ENCODE measurements around the gene RAB2B.
A peak's percentile ranks its signal among the peaks of the same experiment; 100 is the strongest.
"Not testable (repeated sequence)": the region's sequence is repeated elsewhere in the genome, so short reads cannot be mapped to it uniquely, and the experiment has no call there.

Gene RAB2B

DNA sequence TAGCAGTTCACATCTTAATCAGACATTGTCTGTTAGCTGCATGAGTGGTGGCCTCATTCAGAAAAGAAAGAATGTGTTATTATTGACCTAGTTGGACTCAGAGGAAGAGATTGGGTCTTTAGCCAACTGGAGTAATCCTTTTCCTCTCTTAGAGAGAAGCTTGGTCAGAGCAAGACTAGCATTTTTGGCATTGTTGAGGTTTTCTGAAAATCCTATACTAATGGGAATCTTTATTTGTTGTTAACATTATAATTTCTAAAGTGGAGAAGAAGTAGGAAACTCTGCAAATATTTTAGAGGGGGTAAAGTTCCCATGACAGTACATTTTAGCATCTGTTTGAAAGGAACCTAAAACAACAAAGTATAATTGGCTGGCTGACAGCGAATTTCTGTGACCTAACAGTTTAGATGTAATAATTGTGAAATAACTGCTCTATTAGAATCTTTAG is 9.9 kb upstream of the RAB2B start:
- no peak for DNase-seq

DNA sequence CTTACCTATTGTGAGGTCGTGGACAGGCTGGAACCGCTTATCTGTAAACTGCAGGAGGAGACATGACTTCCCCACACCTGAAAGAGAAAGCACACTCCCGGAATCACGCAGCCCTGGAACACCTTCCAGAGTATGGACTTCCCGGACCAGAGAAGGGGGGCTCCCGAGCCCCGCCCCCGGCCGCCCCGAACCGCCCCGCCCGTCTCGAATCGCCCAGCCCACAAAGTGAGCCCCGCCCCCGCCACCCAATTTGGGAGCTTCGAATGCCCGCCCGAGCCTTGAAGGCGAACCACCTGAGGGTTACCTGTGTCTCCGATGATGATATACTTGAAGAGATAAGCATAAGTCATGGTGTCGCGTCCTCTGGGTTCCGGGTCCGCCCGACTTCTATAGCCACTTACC is 235 bp downstream of the RAB2B start:
- no peak for DNase-seq

GRCh38 chr14:21475767-21476522 is 814 bp downstream of the RAB2B start:
- no peak for DNase-seq

GRCh38 chr14:21467616-21468015 is 9.1 kb downstream of the RAB2B start:
- no peak for DNase-seq

DNA sequence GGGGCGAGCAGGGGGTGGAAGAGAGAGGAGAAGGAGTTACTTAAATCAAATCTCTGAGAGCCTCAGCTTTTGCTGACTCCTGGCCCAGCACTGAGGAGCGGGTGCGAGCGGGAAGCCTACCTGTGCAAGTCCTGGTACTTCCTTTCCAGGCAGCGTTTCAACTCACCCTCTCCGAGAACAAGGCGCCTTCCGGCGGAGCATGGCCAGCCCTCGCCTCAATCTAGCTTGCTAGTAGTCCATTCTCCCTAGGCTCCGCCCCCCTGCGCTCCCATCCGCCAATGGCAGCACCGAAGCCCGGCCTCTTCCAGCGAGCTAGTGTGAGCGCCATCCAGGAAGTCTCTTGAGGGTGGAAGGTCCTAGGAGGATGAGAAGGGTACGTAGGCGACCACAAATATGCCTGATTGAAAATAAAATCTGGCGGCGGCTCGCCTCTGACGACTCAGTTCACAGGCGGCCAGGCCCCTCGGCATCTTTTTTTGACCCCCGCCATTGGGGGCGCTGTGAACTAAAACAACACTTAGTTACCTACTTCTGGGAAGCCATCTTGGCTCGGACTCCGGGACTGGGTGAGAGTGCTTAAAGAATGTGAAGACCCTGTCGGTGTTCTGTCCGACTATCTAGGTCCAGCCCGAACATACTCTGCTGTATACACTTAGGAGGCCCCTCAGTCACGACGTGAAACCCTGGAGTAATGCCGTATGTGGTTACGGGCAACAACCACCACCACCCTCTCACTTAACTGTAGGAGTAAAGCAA is 20.7 kb downstream of the RAB2B start, which contains the start of gene CHD8:
TSS of gene CHD8 (minus strand) at position 212 of the 756 bp plus-strand sequence. CDS start 24,480 bp downstream, outside the sequence.
- DNase-seq: peak; percentile 100

DNA sequence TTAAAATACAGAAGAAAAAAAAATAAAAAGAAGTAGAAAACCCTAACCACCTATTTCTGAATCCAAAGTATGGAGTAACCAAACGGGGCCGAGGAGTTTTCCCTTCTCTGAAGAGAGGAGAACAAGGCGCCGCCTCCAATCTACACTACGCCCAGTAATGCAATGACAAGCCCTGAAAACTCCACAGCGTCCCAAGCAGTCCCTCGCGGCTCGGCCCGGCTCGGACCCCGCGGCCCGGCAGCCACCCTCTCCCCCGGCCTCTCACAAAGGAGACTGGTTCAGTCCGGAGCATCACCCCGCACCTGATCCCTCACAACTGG is 21.2 kb downstream of the RAB2B start:
- no peak for DNase-seq

- peak; percentile 18 for DNase-seq
Measured at GRCh38 chr14:21454843-21455544, 21.8 kb downstream of the RAB2B start.

GRCh38 chr14:21449899-21450216 is 26.9 kb downstream of the RAB2B start:
- DNase-seq: no peak

DNA sequence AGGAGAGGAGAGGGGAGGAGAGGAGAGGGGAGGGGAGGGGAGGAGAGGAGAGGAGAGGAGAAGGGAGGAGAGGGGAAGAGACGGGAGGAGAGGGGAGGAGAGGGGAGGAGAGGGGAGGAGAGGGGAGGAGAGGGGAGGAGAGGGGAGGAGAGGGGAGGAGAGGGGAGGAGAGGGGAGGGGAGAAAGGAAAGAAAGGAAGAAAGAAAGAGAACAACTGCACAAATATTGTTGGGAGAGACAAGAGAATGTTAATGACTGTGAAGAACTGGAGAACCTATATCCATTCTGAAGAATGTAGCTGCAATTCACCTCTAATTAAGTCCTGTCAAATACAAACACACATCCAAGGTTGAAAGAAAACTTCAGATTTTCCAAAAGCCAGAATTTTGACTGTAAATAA is 34.1 kb downstream of the RAB2B start:
- DNase-seq: not testable (repeated sequence)

- DNase-seq: no peak
Measured at GRCh38 chr14:21440859-21441258, 35.9 kb downstream of the RAB2B start.

- DNase-seq: peak; percentile 99
Measured at GRCh38 chr14:21437063-21437901, 39.5 kb downstream of the RAB2B start.

DNA sequence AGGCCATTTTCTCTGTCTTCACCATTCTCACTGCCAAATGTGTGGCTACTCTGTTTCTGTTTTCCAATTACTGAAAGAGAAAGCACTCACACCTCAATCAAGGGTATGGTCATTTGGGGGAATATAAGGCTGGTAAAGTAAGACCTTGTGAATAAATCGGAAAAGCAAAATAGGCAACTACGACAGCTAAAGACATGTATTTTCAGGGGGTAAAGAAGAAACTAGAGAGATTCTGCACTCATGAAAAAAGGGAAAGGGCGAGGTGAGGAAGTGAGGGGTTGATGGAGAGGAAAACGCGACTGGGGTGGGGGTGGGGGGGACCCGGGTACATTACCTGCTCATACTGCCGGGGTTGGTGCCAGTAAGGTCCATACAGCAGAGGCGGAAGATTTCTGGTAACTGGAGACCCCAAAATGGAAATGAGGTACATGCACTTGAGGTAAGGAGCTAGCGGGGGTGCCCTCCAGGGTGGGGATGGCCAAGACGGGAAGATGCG is 40.1 kb downstream of the RAB2B start:
- no peak for DNase-seq

DNA sequence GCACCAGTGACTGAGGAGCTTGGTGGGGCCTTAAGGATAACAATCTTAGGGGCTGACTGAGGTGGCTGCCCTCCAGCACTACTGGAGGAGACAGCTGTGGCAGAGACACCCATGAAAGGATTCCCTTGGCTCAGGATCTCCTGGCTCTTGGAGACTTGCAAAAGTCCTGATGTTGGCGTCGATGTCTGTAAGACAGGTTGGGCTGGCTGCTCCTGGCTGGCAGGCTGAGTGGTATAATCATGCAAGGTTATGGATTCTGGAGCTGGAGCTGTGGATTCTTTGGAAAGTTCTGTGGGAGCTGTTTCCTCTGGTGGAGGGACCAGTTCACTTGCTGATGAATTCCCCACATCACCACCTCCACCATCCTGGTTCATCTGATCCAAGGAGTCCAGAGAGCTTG is 45.6 kb downstream of the RAB2B start:
- no peak for DNase-seq

DNA sequence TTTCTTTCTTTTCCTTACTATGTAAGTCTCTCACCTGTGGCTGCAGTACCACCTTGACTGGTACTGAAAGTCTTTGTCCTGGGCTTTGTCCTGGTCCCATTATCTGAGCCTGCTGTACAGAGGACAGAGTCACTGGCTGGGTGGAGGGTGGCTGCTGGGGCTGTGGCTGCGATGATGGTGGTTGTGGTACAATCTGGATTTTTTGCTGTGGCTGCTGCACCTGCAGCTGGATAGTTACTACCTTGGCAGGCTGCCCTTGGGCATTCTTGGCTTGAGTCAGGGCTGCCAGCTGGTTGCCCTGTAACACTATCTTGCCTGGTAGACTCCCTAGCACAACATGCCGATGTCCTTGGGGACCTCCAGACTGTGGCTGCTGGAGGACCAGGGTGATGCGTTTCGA is 47.8 kb downstream of the RAB2B start:
- no peak for DNase-seq

GRCh38 chr14:21426692-21427091 is 50.1 kb downstream of the RAB2B start:
- DNase-seq: no peak

- DNase-seq: no peak
Measured at GRCh38 chr14:21419528-21419927, 57.2 kb downstream of the RAB2B start.

DNA sequence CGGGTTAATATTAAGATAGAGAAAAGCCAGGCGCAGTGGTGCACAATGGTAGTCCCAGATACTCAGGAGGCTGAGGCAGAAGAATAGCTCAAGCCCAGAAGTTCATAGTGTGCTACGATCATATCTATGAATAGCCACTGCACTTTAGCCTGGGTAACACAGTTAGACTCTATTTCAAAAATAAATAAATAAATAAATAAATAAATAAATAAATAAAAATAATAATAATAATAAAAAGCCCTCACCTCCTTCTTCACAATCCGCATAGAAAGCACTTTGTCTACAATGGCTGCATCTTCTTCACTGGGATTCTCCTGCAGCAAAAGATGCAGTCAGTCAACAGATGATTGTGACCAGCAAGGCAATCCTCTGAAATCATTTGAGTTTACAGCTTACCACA is 61.4 kb downstream of the RAB2B start:
- DNase-seq: no peak

DNA sequence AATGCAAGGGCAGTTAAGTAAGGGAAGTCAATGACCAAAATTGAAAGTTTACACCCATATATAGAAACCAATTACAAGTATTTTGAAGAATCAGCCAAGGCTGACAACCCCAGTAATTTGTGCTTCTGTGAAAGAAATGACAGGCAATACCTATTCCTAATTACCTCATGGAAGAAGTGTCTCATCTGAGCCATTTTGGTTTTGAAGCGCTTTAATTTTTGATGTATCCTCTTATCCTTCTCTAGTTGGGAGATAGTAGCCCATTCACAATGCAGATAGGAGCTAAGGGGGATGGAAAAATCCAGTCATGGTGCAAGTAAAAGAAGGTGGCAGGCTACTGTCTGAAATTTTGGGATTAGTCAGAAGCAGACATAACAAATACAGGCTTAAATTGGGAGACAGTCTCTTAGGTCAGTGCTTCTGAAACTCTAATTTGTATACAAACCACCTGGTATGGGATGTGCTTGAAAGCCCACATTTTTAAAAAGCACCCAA is 62.6 kb downstream of the RAB2B start:
- DNase-seq: no peak

Data from activated CD4-positive, alpha-beta T cell treated with anti-CD3 and anti-CD28 coated beads for 48 hours (primary cell).